WERI-Rb-1 (cell line): ENCODE results near the gene LMF2.
A peak's percentile ranks its signal among the peaks of the same experiment; 100 is the strongest.

Experiments
- DNase-seq: peaks from one replicate; pipeline ENCODE4 v3.0.0-alpha.2; 2020
- H3K27ac ChIP-seq: fragments of 250-450 bp; sonication (Bioruptor Pico); 2 replicates; pipeline ENCODE4 v1.5.1; 2020; ENCODE audit warnings: mild to moderate bottlenecking, moderate library complexity
- H3K27me3 ChIP-seq: fragments of 250-450 bp; sonication (Bioruptor Pico); 2 replicates; pipeline ENCODE4 v1.5.1; 2021; ENCODE audit warnings: mild to moderate bottlenecking, low read depth, moderate library complexity; ENCODE audit not compliant: insufficient read depth, severe bottlenecking
- H3K36me3 ChIP-seq: fragments of 250-450 bp; sonication (Bioruptor Pico); 2 replicates; pipeline ENCODE4 v1.5.1; 2020; ENCODE audit warnings: mild to moderate bottlenecking, moderate library complexity
- H3K4me3 ChIP-seq: 2 replicates; pipeline ENCODE4 v1.5.1; 2011; ENCODE audit warnings: low read depth, mild to moderate bottlenecking, control low read depth, low read length
- H3K9me3 ChIP-seq: fragments of 250-450 bp; sonication (Bioruptor Pico); 2 replicates; pipeline ENCODE4 v1.5.1; 2021; ENCODE audit warnings: mild to moderate bottlenecking, moderate library complexity; ENCODE audit not compliant: severe bottlenecking
- CTCF ChIP-seq: IDR thresholded peaks from 2 replicates; pipeline ENCODE4 v1.5.1; 2011; ENCODE audit warnings: low read depth, mild to moderate bottlenecking, control low read depth, inconsistent platforms, low read length

The LMF2 gene

GRCh38 chr22:50508897-50509296 lies 1.4 kb upstream of the LMF2 start:
- Histone ChIP-seq H3K4me3 (peak overlapping the region; percentile 97), H3K27ac (peak overlapping the region; percentile 99), H3K36me3 (peaks cover 50% of the 10 kb centered on the region), H3K27me3 (no peaks in the 10 kb centered on the region), H3K9me3 (no peaks in the 10 kb centered on the region)
- no peak for DNase-seq
- TF ChIP-seq CTCF: no peak

- peak within 1 kb of the TSS; percentile 97 for H3K4me3 ChIP-seq
- H3K27me3 ChIP-seq: no peaks in the 10 kb centered on the region
- no peaks in the 10 kb centered on the region for H3K9me3 ChIP-seq
- peak within 1 kb of the TSS; percentile 99 for H3K27ac ChIP-seq
- peak; percentile 96 for DNase-seq
- H3K36me3 ChIP-seq: peaks cover 52% of the 10 kb centered on the region
- TF ChIP-seq CTCF: no peak
Observed at GRCh38 chr22:50507991-50508884, 736 bp upstream of the LMF2 start, which contains the start of gene NCAPH2. TSS of gene NCAPH2 (plus strand) at chr22:50508224. CDS start at chr22:50508338, 114 bp downstream.

GRCh38 chr22:50506611-50507420 lies 686 bp downstream of the LMF2 start:
- no peak for DNase-seq
- Histone ChIP-seq H3K4me3 (peak overlapping the region; percentile 94), H3K9me3 (no peaks in the 10 kb centered on the region), H3K36me3 (peaks cover 53% of the 10 kb centered on the region), H3K27me3 (no peaks in the 10 kb centered on the region), H3K27ac (peak overlapping the region; percentile 92)
- no peak for TF ChIP-seq CTCF

GRCh38 chr22:50505776-50506610 lies 1.5 kb downstream of the LMF2 start:
- DNase-seq: no peak
- H3K4me3 ChIP-seq: no peak overlapping the region; the same call in 1 of the 2 replicates
- H3K36me3 ChIP-seq: peaks cover 50% of the 10 kb centered on the region
- no peaks in the 10 kb centered on the region for H3K9me3 ChIP-seq
- no peaks in the 10 kb centered on the region for H3K27me3 ChIP-seq
- no peak for TF ChIP-seq CTCF
- peak overlapping the region; percentile 43 for H3K27ac ChIP-seq

- H3K27ac ChIP-seq: no peak overlapping the region
- DNase-seq: no peak
Observed at GRCh38 chr22:50505276-50505775, 2.2 kb downstream of the LMF2 start.

More at GRCh38 chr22:50505276-50505775, 2.2 kb downstream of the LMF2 start:
- Histone ChIP-seq H3K27me3 (no peaks in the 10 kb centered on the region), H3K36me3 (peaks cover 44% of the 10 kb centered on the region), H3K9me3 (no peaks in the 10 kb centered on the region), H3K4me3 (no peak overlapping the region)
- TF ChIP-seq CTCF: no peak
